K562 (cell line): ENCODE measurements around the gene TBC1D25. TPM values are rescaled to one million over a fixed set of nuclear protein-coding genes. Genes with fewer than 3 reads are reported as not detected.

Experiments used
- ATF3 ChIP-seq, 2 experiments: fragments of 450-650 bp in 1 of 2; sonication (generic) in 1 of 2; formaldehyde crosslinking in 1 of 2; IDR thresholded peaks in 1 of 2; conservative IDR thresholded peaks in 1 of 2; 2 replicates each; pipeline versions ENCODE4 v1.6.1 to v1.8.1; 2016 to 2023; ENCODE audit warnings: mild to moderate bottlenecking in 2 of 2, moderate library complexity in 2 of 2, inconsistent platforms in 1 of 2, missing genetic modification reagents in 1 of 2
- ATF6 ChIP-seq: sonication (generic); formaldehyde crosslinking; IDR thresholded peaks from 2 replicates; pipeline ENCODE4 v1.4.0; 2020; ENCODE audit warnings: mild to moderate bottlenecking, missing genetic modification reagents
- COPS2 ChIP-seq: fragments of 450-650 bp; conservative IDR thresholded peaks from 2 replicates; pipeline ENCODE4 v1.6.1; 2016; ENCODE audit warnings: mild to moderate bottlenecking, moderate library complexity
- E2F3 ChIP-seq: fragments of 250-450 bp; sonication (Bioruptor Pico); IDR thresholded peaks from 2 replicates; pipeline ENCODE4 v1.4.0; 2020; ENCODE audit warnings: mild to moderate bottlenecking
- EZH2 ChIP-seq: IDR thresholded peaks from 2 replicates; pipeline ENCODE4 v1.6.1; 2012; ENCODE audit warnings: low read depth, mild to moderate bottlenecking, inconsistent platforms, low read length, borderline replicate concordance
- HDAC1 ChIP-seq, 2 experiments: fragments of 450-650 bp; IDR thresholded peaks; 2 replicates each; pipeline ENCODE4 v1.6.1; 2016 to 2017; ENCODE audit warnings: inconsistent platforms in 1 of 2, mild to moderate bottlenecking in 1 of 2, moderate library complexity in 1 of 2
- L3MBTL2 ChIP-seq: fragments of 450-650 bp; IDR thresholded peaks from 2 replicates; pipeline ENCODE4 v1.6.1; 2016; ENCODE audit warnings: mild to moderate bottlenecking, moderate library complexity
- MECOM ChIP-seq: fragments of 250-450 bp; sonication (Bioruptor Pico); IDR thresholded peaks from 2 replicates; pipeline ENCODE4 v1.8.0; 2022; ENCODE audit warnings: inconsistent platforms
- MIER1 ChIP-seq: fragments of 450-650 bp; IDR thresholded peaks from 2 replicates; pipeline ENCODE4 v1.6.1; 2016; ENCODE audit warnings: antibody characterized with exemption, mild to moderate bottlenecking, low read depth
- PRPF4 ChIP-seq: fragments of 200-400 bp; formaldehyde crosslinking; IDR thresholded peaks from one replicate; pipeline ENCODE4 v1.6.1; 2017; ENCODE audit warnings: low read length, low read depth, mild to moderate bottlenecking; ENCODE audit not compliant: insufficient read depth, poor library complexity, severe bottlenecking
- TBP ChIP-seq: optimal IDR thresholded peaks from 2 replicates; pipeline ENCODE3; 2011; ENCODE audit warnings: low read depth, low read length, improper control_type of control experiment
- TCF3 ChIP-seq: sonication (generic); formaldehyde crosslinking; IDR thresholded peaks from 2 replicates; pipeline ENCODE4 v1.4.0; 2020; ENCODE audit warnings: mild to moderate bottlenecking, missing genetic modification reagents
- TSHZ1 ChIP-seq: fragments of 250-450 bp; sonication (Bioruptor Pico); IDR thresholded peaks from 2 replicates; pipeline ENCODE4 v1.4.0; 2020; ENCODE audit warnings: mild to moderate bottlenecking, moderate library complexity
- YBX1 ChIP-seq: fragments of 450-650 bp; IDR thresholded peaks from 2 replicates; pipeline ENCODE4 v1.7.1; 2016; ENCODE audit warnings: mild to moderate bottlenecking
- ZBTB43 ChIP-seq: sonication (generic); formaldehyde crosslinking; IDR thresholded peaks from 2 replicates; pipeline ENCODE4 v1.8.0; 2023; ENCODE audit warnings: mild to moderate bottlenecking, missing genetic modification reagents
- ZNF512 ChIP-seq: IDR thresholded peaks from 2 replicates; pipeline ENCODE4 v1.6.1; 2016; ENCODE audit warnings: missing genetic modification characterization, missing compliant biosample characterization
- polyA plus RNA-seq, 8 experiments: library from polyadenylated mRNA; depleted of rRNA in 4 of 8; stranded (reverse) in 5 of 8; unstranded in 3 of 8; fragments of >200 nt; fragmentation: Nextera tagmentation in 2 of 8; fragmentation: Illumina TruSeq in 1 of 8; extraction: Ambion mirVana in 2 of 8; extraction: Trizol in 1 of 8; gene quantifications; 2 replicates each; pipeline versions ENCODE4 v1.2.1 to v1.2.3, GENCODE V29; 2011 to 2014; ENCODE audit warnings: inconsistent platforms in 1 of 8, missing spikeins in 1 of 8
- total RNA-seq, 7 experiments: library from RNA; depleted of rRNA in 6 of 7; stranded (reverse); fragments of >200 nt in 6 of 7; fragmentation: Illumina TruSeq in 2 of 7; extraction: Trizol in 2 of 7; gene quantifications; 2 replicates each; pipeline versions ENCODE4 v1.2.1 to v1.2.3, GENCODE V29; 2011 to 2021; ENCODE audit warnings: low replicate concordance in 1 of 7

Gene TBC1D25
- total and polyA plus RNA-seq, 9 of the 15 experiments (the other 6 are each of a cell fraction or from before 2014, with no cell fraction given): 0.62 to 10.6 (median 3.9) TPM

GRCh38 chrX:48492293-48492910, 47.1 kb upstream of the TBC1D25 start (continued):
- TF ChIP-seq PRPF4 (no peak), ZNF512 (tag) (no peak), COPS2 (no peak), ATF6 (CRISPR knock-in tag) (no peak), TBP (no peak), E2F3 (no peak), EZH2 (no peak), YBX1 (no peak), HDAC1 (IDR thresholded peaks at IDR 0.05) (0 out of 4 replicates have a peak, but pooled peaks of 1 of the 2 experiments have one; percentile 13), MIER1 (no peak), ZBTB43 (CRISPR knock-in tag) (no peak), TCF3 (peak; percentile 10; the same call in 1 of the 2 replicates), MECOM (CRISPR knock-in tag) (no peak), TSHZ1 (CRISPR knock-in tag) (no peak), ATF3 (IDR thresholded peaks at IDR 0.05) (peak; percentile 81), ATF3 (CRISPR knock-in tag; conservative IDR thresholded peaks at IDR 0.05) (peak; percentile 66; the same call in 1 of the 2 replicates), L3MBTL2 (no peak)
